Lung microvascular endothelial cell (primary cell): Measurements from ENCODE around the gene ABI3BP. TPM values are rescaled to one million over a fixed set of nuclear protein-coding genes. Genes with fewer than 3 reads are reported as not detected.
"Not testable (repeated sequence)": the region's sequence is repeated elsewhere in the genome, so short reads cannot be mapped to it uniquely, and the experiment has no call there.

ENCODE experiments used
- DNase-seq, 2 donors: peaks; one replicate each; pipeline versions ENCODE4 v3.0.0 to v3.0.0-alpha.2; 2010; ENCODE audit warnings: low read depth in 2 of 2
- total RNA-seq: library from RNA; depleted of rRNA; stranded (reverse); fragments of >200 nt; gene quantifications from 2 replicates; pipeline ENCODE4 v1.2.1, GENCODE V29; 2014

ABI3BP gene, protein sequence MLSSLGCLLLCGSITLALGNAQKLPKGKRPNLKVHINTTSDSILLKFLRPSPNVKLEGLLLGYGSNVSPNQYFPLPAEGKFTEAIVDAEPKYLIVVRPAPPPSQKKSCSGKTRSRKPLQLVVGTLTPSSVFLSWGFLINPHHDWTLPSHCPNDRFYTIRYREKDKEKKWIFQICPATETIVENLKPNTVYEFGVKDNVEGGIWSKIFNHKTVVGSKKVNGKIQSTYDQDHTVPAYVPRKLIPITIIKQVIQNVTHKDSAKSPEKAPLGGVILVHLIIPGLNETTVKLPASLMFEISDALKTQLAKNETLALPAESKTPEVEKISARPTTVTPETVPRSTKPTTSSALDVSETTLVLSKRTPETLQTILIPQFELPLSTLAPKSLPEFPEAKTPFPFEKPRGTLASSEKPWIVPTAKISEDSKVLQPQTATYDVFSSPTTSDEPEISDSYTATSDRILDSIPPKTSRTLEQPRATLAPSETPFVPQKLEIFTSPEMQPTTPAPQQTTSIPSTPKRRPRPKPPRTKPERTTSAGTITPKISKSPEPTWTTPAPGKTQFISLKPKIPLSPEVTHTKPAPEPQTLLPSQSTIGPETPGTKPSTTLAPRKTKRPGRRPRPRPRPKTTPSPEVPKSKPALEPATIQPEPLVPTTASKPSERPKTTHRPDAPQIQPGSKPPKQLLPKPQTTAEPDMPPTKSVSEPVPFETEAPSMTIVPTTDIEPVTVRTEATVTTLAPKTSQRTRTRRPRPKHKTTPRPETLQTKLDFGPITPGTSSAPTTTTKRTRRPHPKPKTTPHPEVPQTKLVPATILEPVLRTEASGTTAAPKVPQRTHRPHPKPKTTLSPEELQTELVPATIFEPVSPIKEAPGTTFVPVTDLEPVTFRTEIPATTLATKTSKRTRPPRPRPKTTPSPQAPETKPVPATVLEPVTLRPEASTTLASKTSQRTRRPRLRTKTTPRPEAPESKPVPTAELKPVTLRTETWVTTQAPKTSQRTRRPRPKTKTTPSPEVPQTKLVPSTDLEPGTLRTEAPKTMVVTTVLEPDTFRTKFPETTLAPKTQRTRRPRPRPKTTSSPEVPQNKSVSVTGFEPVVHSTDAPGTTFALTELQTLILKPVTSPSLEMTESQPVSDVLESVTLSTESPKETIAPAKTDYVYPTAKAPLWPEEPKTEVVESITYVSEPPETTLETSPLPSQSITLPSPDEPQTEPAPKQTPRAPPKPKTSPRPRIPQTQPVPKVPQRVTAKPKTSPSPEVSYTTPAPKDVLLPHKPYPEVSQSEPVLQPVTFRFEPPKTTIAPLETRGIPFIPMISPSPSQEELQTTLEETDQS (N-terminal part only)
- 6.3 and 7.7 TPM in 2 replicates for total RNA-seq

DNA sequence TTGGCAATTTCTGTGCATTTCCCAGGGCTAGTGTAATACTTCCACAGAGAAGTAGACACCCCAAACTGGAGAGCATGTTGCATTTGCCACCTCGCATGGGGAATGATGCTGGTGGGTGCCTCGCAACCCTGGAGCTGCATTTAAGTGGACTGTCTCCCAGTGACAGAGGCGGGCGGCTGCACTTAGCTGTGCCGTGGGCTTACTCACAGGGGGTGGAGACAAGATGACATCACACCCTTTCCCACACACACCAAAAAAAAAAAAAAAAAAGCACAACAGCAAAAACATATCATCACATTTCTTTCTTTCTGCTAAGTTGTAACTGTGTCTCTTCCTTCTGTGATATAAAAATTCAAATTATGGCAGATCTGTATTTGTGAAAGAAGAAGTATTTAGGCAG is at the start of gene ABI3BP:
TSS of gene ABI3BP (minus strand) at position 113 of the 400 bp plus-strand sequence. CDS start at position 76, 37 bp downstream.
- peak; percentile 93 to 95 for DNase-seq

DNA sequence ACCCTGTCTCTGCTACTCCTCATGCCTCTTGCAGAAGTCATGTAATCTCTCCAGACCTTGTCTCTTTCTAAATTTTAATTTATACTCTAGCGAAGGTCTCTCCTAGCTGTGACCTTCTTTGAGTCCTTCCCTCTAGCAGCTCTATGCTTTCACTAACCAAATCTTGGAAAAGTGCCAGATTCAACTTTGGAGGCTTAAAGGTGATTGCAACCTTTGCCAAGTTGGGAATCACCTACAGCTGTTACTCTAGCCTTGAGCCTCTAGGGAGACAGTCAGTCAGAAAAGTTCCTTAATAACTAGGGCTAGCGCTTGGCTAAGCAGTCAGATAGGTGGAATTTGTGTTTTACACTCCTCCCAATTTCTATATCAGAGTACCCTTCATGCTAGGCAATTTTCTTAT is 46.1 kb upstream of the ABI3BP start:
- DNase-seq, result no peak

DNA sequence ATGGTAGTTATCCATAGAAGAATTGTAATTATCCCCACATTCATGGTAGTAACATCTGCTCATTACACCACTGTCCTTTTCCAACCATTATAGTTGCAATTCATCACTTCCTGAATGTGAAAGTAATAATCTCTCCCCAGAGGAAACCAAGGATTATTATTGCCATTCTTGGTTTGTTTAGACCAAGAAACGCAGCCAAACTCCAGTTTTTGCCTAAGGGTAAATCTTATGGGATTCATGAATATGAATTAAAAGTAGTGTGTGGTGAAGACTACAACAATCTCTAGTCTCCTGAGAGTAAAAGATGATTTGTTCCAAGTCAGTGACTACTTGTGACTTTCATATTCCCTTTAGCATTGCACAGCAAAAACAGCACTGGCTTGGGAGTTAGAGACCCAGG is 45.7 kb upstream of the ABI3BP start:
- peak in 1 of 2 donors; percentile 16 for DNase-seq

DNA sequence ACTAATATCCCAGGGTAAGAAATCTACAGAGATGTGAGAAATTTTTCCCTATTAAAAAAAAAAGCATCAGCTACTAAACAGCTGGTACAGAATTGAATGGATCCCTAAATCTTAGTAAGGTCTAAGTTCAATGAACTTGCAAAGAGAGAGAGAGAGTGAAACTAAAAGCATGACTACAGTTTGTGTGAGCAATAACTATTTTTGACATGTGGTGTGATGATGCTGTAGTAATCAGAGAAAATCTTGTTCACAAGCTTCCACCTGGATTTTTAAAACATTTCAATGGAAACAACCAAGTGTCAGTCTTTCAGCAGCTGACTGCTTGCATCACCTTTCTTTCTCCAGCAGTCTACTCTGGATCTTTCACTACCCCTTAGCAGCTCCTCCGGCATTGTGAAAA is 45.2 kb upstream of the ABI3BP start:
- peak in 1 of 2 donors; percentile 26 for DNase-seq

DNA sequence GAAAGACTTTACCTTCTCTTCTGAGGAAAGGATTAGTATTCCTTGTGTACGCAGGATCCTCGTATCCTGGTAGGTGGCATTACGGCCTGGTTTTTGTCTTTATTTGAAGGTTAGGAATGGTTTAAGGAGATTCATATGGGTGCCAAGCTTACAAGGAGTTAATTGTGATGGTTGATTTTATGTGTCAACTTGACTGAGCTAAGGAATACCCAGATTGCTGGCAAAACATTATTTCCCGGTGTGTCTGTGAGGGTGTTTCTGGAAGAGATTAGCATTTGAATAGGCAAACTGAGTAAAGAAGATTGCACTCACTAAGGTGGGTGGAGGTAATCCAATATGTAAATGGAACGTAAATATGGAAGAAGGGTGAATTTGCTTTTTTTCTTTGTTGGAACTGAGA is 44.4 kb upstream of the ABI3BP start:
- no peak for DNase-seq

DNA sequence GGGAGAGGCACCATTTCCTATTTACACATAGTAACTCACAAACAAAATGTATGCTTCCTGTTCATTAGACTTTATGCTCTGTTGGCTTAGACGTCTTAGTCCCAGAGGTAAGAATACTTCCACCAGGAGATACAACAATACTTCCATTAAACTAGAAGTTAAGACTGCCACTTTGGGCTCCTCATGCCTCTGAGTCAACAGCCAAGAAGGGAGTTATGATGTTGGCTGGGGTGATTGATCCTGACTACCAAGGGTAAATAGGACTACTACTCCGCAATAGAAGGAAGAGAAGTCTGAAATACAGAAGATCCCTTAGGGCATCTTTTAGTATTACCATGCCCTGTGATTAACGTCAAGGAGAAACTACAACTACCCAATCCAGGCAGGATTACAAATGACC is 43.5 kb upstream of the ABI3BP start:
- DNase-seq, result no peak

DNA sequence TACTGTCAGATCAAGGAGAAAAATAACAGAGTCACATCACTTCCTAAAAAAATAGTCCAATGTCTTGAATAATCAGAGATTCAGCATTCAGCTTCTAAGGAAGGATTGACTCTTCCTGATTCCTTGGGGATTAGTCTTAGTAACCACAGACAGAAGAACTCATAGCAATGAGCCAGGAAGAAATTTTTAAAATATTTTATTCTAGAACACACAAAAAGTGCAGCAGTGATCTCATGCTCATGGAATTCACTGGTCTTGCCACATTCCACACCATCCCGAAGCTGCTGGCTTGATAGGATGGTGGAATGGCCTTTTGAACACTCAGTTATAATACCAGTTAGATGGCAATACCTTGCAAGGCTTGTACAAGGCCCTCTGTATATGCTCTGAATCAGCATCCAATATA is 43.0 kb upstream of the ABI3BP start:
- peak; percentile 79 to 91 for DNase-seq

DNA sequence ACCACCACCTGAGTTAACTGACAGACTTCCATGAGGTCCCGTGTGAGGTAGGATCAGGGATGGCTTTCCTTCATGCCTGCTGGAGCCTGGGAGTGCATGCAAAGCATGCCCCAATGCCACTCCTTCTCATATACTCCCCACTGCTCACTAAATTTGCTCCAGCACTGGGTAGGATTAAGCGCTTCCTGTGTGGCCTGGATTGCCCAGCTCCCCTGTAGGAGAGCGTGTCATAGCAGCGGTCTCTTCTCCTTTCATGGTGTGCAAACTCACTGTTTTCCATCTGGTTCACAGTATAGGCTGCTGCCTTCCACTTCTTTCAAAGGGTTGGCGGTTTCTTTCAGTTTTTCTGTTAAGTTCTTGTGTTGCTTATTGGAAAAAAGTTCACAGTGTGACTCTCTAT is 34.1 kb upstream of the ABI3BP start:
- DNase-seq, result no peak

DNA sequence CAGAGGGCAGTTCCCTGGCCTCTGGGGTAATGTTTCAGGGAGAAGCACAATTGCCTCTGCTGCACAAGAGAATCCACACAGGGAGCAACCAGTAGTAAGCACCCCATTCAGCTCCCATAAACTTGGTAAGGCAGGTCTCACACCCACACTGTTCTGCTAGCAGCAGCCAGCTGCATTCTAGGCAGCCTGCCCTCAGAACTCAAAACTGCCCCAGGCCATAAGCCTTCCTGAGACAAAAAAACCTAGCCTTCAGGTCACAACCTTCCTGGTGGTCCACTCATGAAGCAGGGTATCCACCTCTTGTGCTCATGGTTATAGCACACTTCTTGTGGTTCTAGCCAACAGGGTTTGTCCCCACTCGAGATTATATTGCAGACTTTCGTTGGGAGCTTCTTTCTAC is 33.7 kb upstream of the ABI3BP start:
- no peak for DNase-seq

DNA sequence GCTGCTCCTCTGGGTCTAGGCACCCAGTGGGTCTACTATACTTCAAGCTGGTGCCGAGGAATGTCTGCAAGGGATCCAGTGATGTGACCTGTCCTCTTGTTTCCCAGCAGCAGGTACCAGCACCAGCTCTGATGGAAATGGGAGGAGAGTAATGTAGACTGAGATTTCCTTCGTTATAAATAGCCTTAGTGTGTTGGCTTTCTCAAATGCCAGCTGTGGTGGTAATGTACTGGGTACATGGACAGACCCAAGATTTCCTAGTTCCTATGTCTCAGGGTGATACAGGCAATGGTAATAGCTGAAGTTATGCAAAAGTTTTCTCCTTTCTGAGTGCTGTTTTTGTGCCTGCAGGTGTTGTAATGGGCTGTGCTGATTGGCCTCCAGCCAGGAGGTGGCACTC is 33.0 kb upstream of the ABI3BP start:
- no peak for DNase-seq

DNA sequence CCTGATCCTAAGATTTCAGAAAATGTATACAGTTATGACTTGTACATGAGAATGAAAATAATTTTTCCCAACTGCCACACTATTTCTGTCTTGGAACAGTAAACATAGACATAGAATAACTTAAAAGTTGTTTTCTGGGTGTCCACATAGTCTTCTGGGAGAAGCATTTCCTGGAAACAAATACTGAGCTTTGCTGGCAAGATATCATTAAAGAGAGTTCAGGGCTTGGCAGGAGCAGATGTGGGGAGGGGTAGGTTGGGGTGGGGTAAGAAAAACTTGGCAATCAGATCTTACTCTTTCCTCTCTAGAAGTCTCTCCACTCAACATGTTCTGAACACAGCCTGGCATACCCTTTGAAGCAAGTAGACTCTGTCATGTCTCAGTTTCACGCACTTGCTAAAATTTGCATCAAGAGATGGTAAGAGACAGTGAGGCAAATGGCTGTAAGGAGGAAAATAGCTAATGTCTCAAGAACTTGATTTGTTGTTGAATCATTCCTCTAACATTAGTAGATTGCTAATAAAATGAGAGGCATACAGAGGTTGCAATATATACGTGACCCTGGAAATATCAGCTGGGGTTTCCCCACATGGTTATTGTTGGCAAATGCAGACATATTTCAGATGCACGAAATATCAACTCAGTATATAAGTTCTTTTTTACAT is 27.3 kb upstream of the ABI3BP start:
- DNase-seq, result peak; percentile 18 to 42

DNA sequence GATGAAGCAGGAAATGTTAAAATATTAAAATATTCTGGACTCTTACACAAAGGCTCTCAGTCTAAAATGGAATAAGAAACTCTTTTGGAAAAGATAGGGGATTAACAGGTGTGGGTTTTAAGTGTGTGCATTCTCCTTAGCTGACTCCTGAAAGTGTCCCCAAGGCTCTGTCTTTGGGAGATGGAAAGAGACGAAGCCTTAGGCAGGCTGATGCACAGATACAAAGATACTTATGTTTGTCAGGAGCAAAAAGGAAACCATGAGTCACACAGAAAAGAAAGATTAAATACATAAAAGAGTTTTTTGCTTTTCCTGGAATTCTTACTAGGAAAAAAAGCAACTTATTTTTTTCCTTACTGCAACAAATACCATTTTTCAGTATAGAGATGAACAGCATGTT is 23.8 kb upstream of the ABI3BP start:
- peak; percentile 39 to 73 for DNase-seq

DNA sequence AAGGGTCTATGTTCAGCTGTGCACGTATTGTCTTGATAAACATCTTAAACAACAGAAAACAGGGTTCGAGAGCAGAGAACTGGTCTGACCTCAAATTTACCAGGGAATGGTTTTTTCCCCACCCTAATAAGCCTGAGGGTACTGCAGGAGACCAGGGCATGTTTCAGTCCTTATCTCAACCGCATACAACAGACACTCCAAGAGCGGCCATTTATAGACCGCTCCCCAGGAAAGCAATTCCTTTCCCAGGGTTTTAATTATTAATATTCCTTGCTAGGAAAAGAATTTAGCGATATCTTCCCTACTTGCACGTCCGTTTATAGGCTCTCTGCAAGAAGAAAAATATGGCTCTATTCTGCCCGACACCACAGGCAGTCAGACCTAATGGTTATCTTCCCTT is 19.1 kb upstream of the ABI3BP start:
- not testable (repeated sequence) for DNase-seq

DNA sequence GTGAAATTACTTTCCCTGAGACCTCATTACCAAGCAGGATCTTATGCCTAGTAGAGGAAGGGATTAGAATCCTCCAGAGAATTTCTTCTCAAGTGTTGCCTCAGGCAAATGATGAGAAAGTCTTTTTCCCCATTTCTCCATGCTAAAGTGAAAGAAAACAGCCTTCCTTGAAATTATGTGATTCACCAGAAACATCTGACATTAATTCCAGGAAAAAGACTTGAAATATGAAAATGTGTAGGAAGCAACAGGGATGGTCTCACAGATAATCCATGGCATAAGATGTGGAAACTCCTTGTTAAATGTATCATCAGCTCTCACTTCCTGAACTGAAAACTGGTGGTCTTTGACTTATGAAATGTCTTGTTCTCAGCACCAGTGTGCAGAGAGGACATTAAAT is 17.9 kb upstream of the ABI3BP start:
- no peak for DNase-seq

DNA sequence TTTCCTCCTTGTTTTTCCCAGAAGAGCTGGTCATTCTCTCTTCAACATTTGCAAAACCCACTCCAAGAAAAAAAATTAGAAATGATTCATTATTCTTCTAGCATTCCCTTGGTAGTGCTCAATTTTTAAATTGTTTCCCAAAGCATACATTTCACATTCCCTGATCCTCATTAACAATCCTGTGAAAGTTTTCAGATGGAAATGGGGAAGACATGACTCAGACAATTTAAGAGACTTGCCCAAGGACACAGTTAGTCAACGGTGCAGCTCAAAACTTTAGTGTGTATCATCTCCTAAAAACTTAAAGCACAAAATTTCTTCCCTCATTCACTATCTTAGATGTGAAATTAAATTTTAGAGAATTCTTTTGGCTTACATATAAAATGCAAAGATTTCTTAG is 17.1 kb upstream of the ABI3BP start:
- peak in 1 of 2 donors; percentile 33 for DNase-seq

DNA sequence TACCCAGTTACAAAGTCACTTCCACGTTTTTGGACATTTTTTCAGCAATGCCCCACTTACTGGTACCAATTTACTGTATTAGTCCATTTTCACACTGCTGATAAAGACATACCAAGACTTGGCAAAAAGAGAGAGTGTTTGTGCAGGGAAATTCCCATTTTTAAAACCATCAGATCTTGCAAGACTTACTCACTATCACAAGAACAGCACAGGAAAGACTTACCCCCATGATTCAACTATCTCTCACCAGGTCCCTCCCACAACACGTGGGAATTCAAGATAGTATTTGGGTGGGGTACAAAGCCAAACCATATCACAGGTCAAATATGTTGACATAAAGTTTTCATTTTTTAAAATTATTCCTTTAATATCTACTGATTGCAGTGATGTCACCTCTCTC is 16.2 kb upstream of the ABI3BP start:
- DNase-seq, result peak in 1 of 2 donors; percentile 43

DNA sequence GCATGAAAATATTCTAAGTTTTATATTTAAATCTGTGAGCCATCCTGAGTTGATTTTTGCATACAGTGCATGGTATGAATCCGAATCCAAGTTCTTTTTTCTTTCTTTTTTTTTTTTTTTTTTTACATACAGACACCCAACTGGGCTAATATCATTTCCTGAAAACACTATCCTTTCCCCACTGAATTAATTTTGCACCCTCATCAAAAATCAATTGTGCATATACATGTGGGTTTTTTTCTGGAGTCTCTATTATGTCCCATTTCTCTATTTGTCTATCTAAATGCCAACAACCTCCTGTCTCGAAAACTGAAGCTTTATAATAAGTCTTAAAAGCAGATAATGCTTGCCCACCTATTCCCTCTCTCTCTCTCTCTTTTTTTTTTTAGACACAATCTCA is 5.9 kb upstream of the ABI3BP start:
- no peak for DNase-seq

DNA sequence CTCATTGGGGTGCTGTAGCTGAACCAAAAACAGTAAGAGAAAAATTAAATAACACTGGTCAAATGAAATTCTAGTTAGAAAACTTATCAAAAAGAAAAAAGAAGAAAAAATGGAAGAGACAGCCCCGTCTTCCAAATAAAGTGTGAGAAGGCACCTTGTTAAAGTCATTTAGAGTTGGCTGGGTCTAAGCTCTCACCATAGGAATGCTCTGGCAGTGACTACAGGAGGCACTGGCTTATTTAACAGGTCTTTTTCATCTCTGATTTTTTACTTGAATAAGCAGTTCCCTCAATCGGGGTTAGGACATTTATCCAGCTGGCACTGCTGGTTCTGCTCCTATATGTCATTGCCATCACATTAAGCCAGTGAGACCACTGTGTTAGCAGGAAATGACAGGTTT is 1.6 kb upstream of the ABI3BP start:
- DNase-seq, result no peak

DNA sequence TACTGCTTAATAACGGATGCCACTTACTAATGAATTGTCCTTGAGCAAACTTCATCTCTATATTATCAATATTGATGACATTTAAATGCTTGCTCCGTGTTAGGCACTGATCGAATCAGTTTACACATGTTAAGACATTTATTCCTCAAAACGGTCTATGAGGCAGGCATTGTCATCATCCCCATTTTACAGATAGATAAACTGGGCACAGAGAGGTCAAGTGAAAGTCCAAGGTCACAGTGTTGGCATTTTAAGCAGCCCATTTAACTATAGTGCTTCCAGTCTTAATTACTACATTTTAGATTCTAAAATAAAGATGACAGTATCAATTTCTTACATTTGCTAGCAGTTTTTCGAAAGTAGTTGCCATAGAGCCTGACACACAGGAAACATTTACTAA is 966 bp upstream of the ABI3BP start:
- DNase-seq, result no peak

DNA sequence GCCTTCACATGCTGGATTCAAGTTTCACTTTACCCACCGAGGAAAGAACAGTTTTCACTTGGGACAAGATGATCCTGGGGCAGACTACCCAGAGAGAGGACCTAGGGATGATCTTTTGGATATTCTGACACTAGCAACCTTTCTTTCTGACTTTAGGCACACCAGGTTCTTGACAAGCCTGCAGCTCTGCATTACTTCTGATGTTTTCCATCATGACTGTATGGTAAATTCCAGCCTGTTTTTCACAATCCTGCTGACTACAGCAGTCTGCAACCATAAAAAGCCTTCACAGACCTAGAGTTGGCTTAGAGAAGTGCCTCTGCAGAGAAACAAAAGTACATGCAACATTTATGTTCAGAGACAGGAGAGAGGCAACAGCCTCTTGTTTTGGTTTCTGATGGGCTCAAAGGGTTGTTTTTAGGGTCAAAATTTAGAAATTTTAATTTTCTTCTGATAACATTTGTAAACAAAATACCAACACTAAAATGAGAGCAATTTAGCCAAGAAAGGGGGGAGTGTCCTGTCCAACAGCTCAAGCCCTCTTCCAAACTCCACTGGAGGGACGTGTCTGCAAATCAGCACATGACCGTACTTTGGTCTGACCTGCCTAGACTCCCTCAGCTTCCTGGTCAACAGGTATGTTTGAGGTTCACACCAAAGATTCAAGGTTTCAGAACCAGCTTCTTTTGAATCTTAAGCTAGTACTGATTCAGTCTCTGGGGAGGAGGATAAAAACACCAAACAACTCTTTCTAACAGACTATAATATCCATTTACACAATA is 799 bp downstream of the ABI3BP start:
- peak; percentile 67 to 87 for DNase-seq
